K562 treated with DMSO at 1 percent for 12 hours (cell line): ENCODE measurements around the gene RGSL1. TPM values are rescaled to one million over a fixed set of nuclear protein-coding genes. Genes with fewer than 3 reads are reported as not detected.

Source experiments
- total RNA-seq: library from RNA; unstranded; fragments of 300-600 nt; gene quantifications from 2 replicates; pipeline ENCODE4 v1.2.3, GENCODE V29; 2022; ENCODE audit not compliant: insufficient read depth

Gene RGSL1
- total RNA-seq = not detected in 2 replicates

GRCh38 chr1:182450087-182450486, at the start of gene RGSL1:
TSS of gene RGSL1 (plus strand) at chr1:182450146. CDS start at chr1:182450166, 20 bp downstream.

GRCh38 chr1:182400567-182400966, 49.4 kb upstream of the RGSL1 start, which contains the start of gene TEDDM1:
TSS of gene TEDDM1 (minus strand) at chr1:182400667. CDS start at chr1:182400485, 182 bp downstream.

GRCh38 chr1:182588500-182589396, 138.8 kb downstream of the RGSL1 start, which contains the start of gene RNASEL:
TSS of gene RNASEL (minus strand) at chr1:182589256. CDS start at chr1:182586806, 2,450 bp downstream.

GRCh38 chr1:182604175-182605164, 154.5 kb downstream of the RGSL1 start, which contains the start of gene RGS16:
TSS of gene RGS16 (minus strand) at chr1:182604389. CDS start at chr1:182604259, 130 bp downstream.

Other genes with a start within 250 kb of the RGSL1 start
- gene GLUL, start 58.4 kb upstream of the RGSL1 start, total RNA-seq = 253 and 347 TPM in 2 replicates
- not detected in 2 replicates for gene TEDDM1, start 49.5 kb upstream of the RGSL1 start, total RNA-seq
- 5.5 and 14.2 TPM in 2 replicates for gene RNASEL, start 139.1 kb downstream of the RGSL1 start, total RNA-seq
- gene RGS16, start 154.2 kb downstream of the RGSL1 start, total RNA-seq = 0.89 and 1.6 TPM in 2 replicates
- not detected in 2 replicates for gene RGS8, start 234.4 kb downstream of the RGSL1 start, total RNA-seq